Retinal pigment epithelial cell (primary cell): ENCODE measurements around the gene TSHZ2.

Source experiments
- DNase-seq: peaks from one replicate; pipeline ENCODE4 v3.0.0-alpha.2; 2010; ENCODE audit warnings: low read depth
- H3K4me3 ChIP-seq: 2 replicates; pipeline ENCODE4 v1.5.1; 2011; ENCODE audit warnings: mild to moderate bottlenecking, low read length, control low read depth, moderate library complexity
- CTCF ChIP-seq: conservative IDR thresholded peaks from 2 replicates; pipeline ENCODE4 v1.5.1; 2011; ENCODE audit warnings: low read depth, low read length, control low read depth, inconsistent platforms

TSHZ2 gene

DNA sequence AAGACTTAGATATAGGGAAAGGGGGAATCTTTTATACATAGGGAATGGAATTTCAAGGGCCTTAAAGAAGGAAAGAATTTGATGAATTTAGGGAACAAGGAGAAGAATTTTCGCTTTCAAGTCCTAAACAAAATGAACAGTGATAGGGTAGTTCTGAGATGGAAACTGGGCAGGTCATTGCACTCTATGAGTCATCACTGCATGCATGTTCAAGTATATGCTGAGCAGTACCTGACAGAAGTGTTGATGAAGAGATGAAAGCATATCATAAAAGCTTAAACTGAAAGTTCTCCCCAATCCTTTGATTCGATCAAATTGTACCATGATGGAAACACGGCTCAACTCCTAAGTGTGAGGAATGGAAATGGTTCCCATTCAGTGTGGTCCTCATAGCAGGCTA, 271.0 kb downstream of the TSHZ2 start:
- no peak for TF ChIP-seq CTCF
- DNase-seq: no peak
- H3K4me3 ChIP-seq: no peak overlapping the region

GRCh38 chr20:53244711-53245110, 272.6 kb downstream of the TSHZ2 start:
- no peak for DNase-seq
- no peak for TF ChIP-seq CTCF
- H3K4me3 ChIP-seq: no peak overlapping the region

DNA sequence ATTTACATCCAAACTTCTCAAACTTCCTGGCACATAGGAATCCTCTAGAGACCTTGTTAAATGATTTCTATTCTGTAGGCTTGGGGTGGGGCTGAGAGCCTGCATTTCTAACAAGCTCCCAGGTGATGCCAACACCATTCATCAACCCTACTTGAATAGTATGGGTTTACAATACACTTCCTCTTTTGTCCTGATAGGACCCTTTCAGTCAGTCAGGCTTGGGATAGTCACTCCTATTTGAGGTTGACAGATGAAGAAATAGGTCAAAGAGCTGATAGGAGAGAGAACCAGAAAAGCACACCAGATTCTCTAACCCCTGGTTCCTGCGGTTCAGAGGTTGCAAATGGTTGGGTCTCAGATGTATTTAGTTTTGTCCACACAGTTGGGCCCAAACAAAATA, 273.4 kb downstream of the TSHZ2 start:
- no peak overlapping the region for H3K4me3 ChIP-seq
- no peak for TF ChIP-seq CTCF
- no peak for DNase-seq

DNA sequence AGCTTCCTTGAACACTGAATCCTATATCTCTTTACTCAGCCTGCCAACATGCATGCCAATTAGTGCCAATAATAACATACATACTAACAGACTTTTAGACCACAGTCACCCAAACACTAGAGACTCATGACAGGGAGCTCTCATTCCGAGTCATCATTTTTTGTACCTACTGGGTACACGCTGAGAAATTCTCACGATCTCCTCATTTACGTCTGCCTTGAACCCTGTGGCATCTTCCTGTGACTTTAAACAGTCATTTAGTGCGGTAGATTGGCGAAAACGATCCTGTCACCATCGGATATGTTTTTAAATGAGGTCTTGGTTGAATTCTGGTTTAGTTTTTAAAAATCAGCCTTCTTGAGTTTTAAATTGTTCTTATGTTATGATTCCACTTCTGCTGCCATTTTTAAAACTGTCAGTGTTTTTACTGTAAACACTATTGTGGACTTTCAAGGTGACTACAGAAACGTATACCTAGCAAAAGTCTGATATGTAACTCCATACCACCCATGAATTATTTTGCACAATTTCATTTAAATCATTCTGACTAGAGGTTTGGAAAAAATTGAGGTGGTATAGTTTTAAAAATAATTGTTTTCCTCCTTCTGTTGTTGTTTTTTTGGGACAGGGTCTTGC, 275.4 kb downstream of the TSHZ2 start:
- no peak for TF ChIP-seq CTCF
- no peak for DNase-seq
- H3K4me3 ChIP-seq: no peak overlapping the region

DNA sequence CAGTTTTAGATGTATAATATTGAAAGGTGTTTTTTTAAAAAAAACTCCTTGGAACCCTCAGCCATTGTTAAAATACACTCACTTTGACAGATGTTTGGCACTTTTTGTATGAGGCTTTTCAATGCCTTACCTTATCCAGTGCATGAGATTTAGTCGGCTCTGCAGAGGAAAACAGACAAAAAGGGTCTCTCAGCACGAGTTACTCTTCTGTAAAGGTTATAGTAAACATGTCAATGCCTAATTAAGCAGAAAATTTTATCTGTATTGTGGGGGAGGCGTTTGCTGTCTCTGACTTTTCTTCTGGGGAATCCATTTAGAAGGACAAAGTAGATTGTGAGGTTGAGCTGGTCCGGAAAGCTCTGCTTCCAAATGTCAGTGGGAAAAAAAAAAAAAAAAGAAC, 278.3 kb downstream of the TSHZ2 start:
- H3K4me3 ChIP-seq: no peak overlapping the region
- no peak for TF ChIP-seq CTCF

DNA sequence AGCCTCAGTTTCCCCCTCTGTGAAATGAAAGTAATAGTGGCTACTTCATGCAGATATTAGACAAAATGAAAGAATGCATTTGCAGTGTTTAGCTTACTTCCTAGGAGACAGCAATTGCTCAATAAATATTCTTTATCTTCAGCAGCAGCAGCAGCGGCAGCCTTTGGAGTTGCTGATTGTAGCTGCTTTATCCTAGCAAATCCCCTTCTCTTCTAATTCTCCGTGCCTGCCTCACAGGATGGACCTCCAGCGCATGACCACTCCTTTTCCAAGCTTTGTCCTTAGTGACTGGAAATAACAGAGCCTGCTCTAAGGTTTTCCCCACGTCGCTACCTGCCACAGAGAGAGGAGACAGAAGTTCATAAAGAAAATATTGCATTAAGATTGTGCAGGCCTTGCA, 279.8 kb downstream of the TSHZ2 start:
- TF ChIP-seq CTCF: no peak
- no peak for DNase-seq
- H3K4me3 ChIP-seq: no peak overlapping the region

More for the DNA sequence above, 278.3 kb downstream of the TSHZ2 start:
- no peak for DNase-seq

GRCh38 chr20:53253668-53254067, 281.5 kb downstream of the TSHZ2 start:
- H3K4me3 ChIP-seq: no peak overlapping the region
- TF ChIP-seq CTCF: no peak
- no peak for DNase-seq
